Transverse colon (tissue), 4 donors: ENCODE results near the gene DRD1. TPM values are rescaled to one million over a fixed set of nuclear protein-coding genes. Genes with fewer than 3 reads are reported as not detected.
"Not testable (repeated sequence)": the region's sequence is repeated elsewhere in the genome, so short reads cannot be mapped to it uniquely, and the experiment has no call there.

Experiments used
- DNase-seq: peaks from one replicate; pipeline ENCODE4 v3.0.0-alpha.2; 2019
- H3K27ac ChIP-seq, 4 donors: fragments of 200-600 bp; sonication (generic); 2 replicates each; pipeline ENCODE4 v1.5.1; 2016 to 2018; ENCODE audit warnings: inconsistent platforms in 4 of 4
- H3K27me3 ChIP-seq: fragments of 200-600 bp; sonication (generic); 2 replicates; pipeline ENCODE4 v1.5.1; 2017; ENCODE audit warnings: inconsistent platforms
- H3K36me3 ChIP-seq, 4 donors: fragments of 200-600 bp; sonication (generic); 2 replicates each; pipeline ENCODE4 v1.5.1; 2017 to 2019; ENCODE audit warnings: inconsistent platforms in 4 of 4
- H3K4me1 ChIP-seq, 4 donors: fragments of 200-600 bp; sonication (generic); 2 replicates each; pipeline ENCODE4 v1.5.1; 2017 to 2020; ENCODE audit warnings: inconsistent platforms in 4 of 4
- H3K4me3 ChIP-seq, 4 donors: fragments of 200-600 bp; sonication (generic); 1 replicate in 1 of 4; 2 replicates in 3 of 4; pipeline versions ENCODE4 v1.5.1 to v1.6.1; 2017 to 2019; ENCODE audit warnings: inconsistent platforms in 4 of 4
- H3K9me3 ChIP-seq, 2 donors: fragments of 200-600 bp; sonication (generic); 2 replicates each; pipeline ENCODE4 v1.5.1; 2017 to 2019; ENCODE audit warnings: inconsistent platforms in 2 of 2
- CTCF ChIP-seq, 5 experiments: fragments of 200-600 bp in 3 of 5; fragments of 450-650 bp in 2 of 5; sonication (generic) in 3 of 5; IDR thresholded peaks; 1 replicate in 2 of 5; 2 replicates in 3 of 5; pipeline ENCODE4 v1.5.1; 2016 to 2017; ENCODE audit warnings: antibody characterized with exemption in 5 of 5, inconsistent platforms in 3 of 5, mild to moderate bottlenecking in 2 of 5, moderate library complexity in 1 of 5
- EP300 ChIP-seq: sonication (generic); formaldehyde crosslinking; IDR thresholded peaks from one replicate; pipeline ENCODE4 v1.6.1; 2017; ENCODE audit warnings: antibody characterized with exemption, low read depth
- POLR2A ChIP-seq: fragments of 450-650 bp; IDR thresholded peaks from one replicate; pipeline ENCODE4 v1.6.1; 2016; ENCODE audit warnings: antibody characterized with exemption, mild to moderate bottlenecking, moderate library complexity
- POLR2AphosphoS5 ChIP-seq, 3 donors: sonication (generic); formaldehyde crosslinking; IDR thresholded peaks; one replicate each; pipeline ENCODE4 v1.6.1; 2016; ENCODE audit warnings: antibody characterized with exemption in 3 of 3
- WGBS, 2 donors: methylation state at CpG; one replicate each; pipeline ENCODE4 v1.1.5; 2018; ENCODE audit warnings: low coverage in 1 of 2; 5-methylcytosine and 5-hydroxymethylcytosine counted together
- in situ Hi-C, 4 donors: fragments of 200-750 bp; cut with MboI; loops; one replicate each; pipeline versions ENCODE4 v1.15.0 to v1.15.1; 2017; ENCODE audit warnings: low sequenced_read_pairs in 3 of 4, low pct_ligation_motif_present in 1 of 4, low pct_unique_long_range_greater_than_20kb in 1 of 4
- intact Hi-C: fragments of 100-400 bp; cut with DNase I; formaldehyde crosslinking; loops from one replicate; pipeline ENCODE4 v1.15.1; 2023; ENCODE audit warnings: low total_unique reads
- total RNA-seq, 4 donors: library from RNA; depleted of rRNA; stranded (reverse); fragments of >200 nt; gene quantifications; one replicate each; pipeline ENCODE4 v1.1.0, GENCODE V29; 2016

The DRD1 gene
- total RNA-seq, 4 donors from 2014 or later, result 0.16 TPM; not detected in 3

- 36 to 53% methylated on average over 3 of the region's 3 CpGs for WGBS, 2 donors
- no peak overlapping the region for H3K27ac ChIP-seq
- H3K27me3 ChIP-seq, result peaks cover 41% of the 10 kb centered on the region
- H3K9me3 ChIP-seq, result no peaks in the 10 kb centered on the region
- intact Hi-C loops (loop anchor here (5.0 kb wide), 1 partner anchor 501 kb away; no protein-coding TSS in a partner anchor), in situ Hi-C loops (loop anchor here in 3 of 4 donors (5.0 to 10.0 kb wide), 3 partner anchors 493 to 503 kb away; no protein-coding TSS in a partner anchor)
- H3K4me3 ChIP-seq, result no peak overlapping the region
- TF ChIP-seq EP300 (no peak), POLR2A (no peak), CTCF (IDR thresholded peaks at IDR 0.05) (no peak)
- no peaks in the 10 kb centered on the region for H3K36me3 ChIP-seq
- no peak for DNase-seq
- H3K4me1 ChIP-seq, result peaks cover 0 to 10% (median 8%) of the 10 kb centered on the region in 4 donors
Measured at GRCh38 chr5:175448276-175448675, 4.3 kb upstream of the DRD1 start.

DNA sequence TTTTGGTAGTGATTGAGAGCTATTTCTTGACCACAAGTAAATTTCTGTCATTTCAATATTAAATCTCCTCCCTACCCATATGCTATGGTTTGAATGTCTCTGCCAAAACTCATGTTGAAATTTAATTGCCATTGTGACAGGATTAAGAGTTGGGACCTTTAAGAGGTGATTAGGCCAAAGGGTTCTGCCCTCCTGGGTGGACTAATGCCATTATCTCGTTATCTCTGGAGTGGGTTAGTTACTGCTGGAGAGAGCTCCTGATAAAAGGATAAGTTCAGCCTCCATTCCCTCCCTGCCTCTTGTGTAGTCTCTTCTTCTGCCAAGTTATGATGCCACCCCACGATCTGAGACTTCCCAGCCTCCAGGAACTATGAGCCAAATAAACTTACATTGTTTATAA, 3.6 kb upstream of the DRD1 start:
- intact Hi-C loops (loop anchor here (5.0 kb wide), 1 partner anchor 500 kb away; no protein-coding TSS in a partner anchor), in situ Hi-C loops (loop anchor here in 3 of 4 donors (5.0 to 10.0 kb wide), 3 partner anchors 493 to 503 kb away; no protein-coding TSS in a partner anchor)
- Histone ChIP-seq H3K9me3 (no peaks in the 10 kb centered on the region), H3K36me3 (no peaks in the 10 kb centered on the region), H3K4me1 (peaks cover 0 to 10% (median 8%) of the 10 kb centered on the region in 4 donors), H3K27me3 (peaks cover 48% of the 10 kb centered on the region), H3K4me3 (no peak overlapping the region), H3K27ac (no peak overlapping the region)
- no peak for DNase-seq
- WGBS, 2 donors, result 27 to 40% methylated on average over 2 of the region's 2 CpGs
- TF ChIP-seq POLR2AphosphoS5 (IDR thresholded peaks at IDR 0.05) (no peak), EP300 (no peak), POLR2A (no peak), CTCF (IDR thresholded peaks at IDR 0.05) (no peak)

DNA sequence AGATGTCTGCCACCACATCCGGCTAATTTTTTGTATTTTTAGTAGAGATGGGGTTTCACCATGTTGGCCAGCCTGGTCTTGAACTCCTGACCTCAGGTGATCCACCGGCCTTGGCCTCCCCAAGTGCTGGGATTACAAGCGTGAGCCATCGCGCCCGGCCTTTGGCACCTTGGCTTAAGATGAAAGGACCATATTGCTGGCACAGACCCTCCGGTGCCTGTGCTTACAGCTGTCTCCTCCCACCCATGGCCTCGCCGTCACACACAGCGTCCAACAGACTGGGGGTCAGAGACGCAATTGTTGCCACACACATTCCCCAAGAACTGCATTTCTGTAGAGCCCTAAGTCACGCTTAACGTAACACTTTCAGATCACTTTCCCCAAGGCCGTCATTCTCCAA, 2.4 kb upstream of the DRD1 start:
- not testable (repeated sequence) for H3K4me1 ChIP-seq, DNase-seq, H3K36me3 ChIP-seq, H3K27ac ChIP-seq, H3K4me3 ChIP-seq, H3K9me3 ChIP-seq
- in situ Hi-C loops, result loop anchor here in 3 of 4 donors (5.0 to 10.0 kb wide), 3 partner anchors 492 to 502 kb away; no protein-coding TSS in a partner anchor
- WGBS, 2 donors, result 84 to 96% methylated on average over 4 to 14 of the region's 14 CpGs
- H3K27me3 ChIP-seq, result peaks cover 49% of the 10 kb centered on the region
- intact Hi-C loops, result loop anchor here (5.0 kb wide), 1 partner anchor 499 kb away; no protein-coding TSS in a partner anchor

- H3K4me3 ChIP-seq, result peak overlapping the region in 2 of 4 donors; percentile 26 to 43
Measured at GRCh38 chr5:175444905-175445456, 999 bp upstream of the DRD1 start.

More at GRCh38 chr5:175444905-175445456, 999 bp upstream of the DRD1 start:
- Histone ChIP-seq H3K36me3 (no peaks in the 10 kb centered on the region), H3K27ac (no peak overlapping the region), H3K9me3 (no peaks in the 10 kb centered on the region), H3K4me1 (peaks cover 0 to 10% (median 8%) of the 10 kb centered on the region in 4 donors), H3K27me3 (peaks cover 46% of the 10 kb centered on the region)
- intact Hi-C loops (loop anchor here (5.0 kb wide), 1 partner anchor 498 kb away; no protein-coding TSS in a partner anchor), in situ Hi-C loops (loop anchor here (5.0 to 10.0 kb wide), 4 partner anchors 490 to 500 kb away; no protein-coding TSS in a partner anchor)
- WGBS, 2 donors, result 26 to 44% methylated on average over 16 to 37 of the region's 37 CpGs
- no peak for DNase-seq
- no peak for TF ChIP-seq EP300
- TF ChIP-seq POLR2AphosphoS5 (IDR thresholded peaks at IDR 0.05), result no peak
- peak in 1 of 5 experiments; percentile 7 for TF ChIP-seq CTCF (IDR thresholded peaks at IDR 0.05)
